ENCODE results near the gene PRPS1L1.

DNA sequence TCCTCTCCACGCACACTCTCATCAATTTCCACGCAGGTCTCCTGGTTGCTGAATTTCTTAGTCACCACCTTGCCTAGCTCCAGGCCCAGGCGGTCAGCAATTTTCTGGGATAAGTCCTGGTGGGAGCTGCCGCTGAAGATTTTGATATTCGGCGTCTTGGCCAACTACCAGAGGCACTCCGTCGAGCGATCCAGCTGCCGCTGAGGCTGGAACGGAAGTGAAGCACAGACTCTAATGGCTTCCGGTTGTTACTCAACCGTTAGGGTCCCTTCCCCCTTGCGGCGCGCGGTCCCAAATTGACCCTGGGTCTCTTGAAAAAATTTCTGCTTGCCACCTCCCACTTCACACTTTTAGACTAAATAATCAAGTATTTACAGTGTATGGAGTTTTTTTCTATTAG lies at the start of gene PRPS1L1:
- TF ChIP-seq, protein P1, sequence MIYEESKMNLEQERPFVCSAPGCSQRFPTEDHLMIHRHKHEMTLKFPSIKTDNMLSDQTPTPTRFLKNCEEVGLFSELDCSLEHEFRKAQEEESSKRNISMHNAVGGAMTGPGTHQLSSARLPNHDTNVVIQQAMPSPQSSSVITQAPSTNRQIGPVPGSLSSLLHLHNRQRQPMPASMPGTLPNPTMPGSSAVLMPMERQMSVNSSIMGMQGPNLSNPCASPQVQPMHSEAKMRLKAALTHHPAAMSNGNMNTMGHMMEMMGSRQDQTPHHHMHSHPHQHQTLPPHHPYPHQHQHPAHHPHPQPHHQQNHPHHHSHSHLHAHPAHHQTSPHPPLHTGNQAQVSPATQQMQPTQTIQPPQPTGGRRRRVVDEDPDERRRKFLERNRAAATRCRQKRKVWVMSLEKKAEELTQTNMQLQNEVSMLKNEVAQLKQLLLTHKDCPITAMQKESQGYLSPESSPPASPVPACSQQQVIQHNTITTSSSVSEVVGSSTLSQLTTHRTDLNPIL (CRISPR knock-in tag; IDR thresholded peaks at IDR 0.05; ENCODE audit: low read depth) = no peak
- TF ChIP-seq, protein P2, sequence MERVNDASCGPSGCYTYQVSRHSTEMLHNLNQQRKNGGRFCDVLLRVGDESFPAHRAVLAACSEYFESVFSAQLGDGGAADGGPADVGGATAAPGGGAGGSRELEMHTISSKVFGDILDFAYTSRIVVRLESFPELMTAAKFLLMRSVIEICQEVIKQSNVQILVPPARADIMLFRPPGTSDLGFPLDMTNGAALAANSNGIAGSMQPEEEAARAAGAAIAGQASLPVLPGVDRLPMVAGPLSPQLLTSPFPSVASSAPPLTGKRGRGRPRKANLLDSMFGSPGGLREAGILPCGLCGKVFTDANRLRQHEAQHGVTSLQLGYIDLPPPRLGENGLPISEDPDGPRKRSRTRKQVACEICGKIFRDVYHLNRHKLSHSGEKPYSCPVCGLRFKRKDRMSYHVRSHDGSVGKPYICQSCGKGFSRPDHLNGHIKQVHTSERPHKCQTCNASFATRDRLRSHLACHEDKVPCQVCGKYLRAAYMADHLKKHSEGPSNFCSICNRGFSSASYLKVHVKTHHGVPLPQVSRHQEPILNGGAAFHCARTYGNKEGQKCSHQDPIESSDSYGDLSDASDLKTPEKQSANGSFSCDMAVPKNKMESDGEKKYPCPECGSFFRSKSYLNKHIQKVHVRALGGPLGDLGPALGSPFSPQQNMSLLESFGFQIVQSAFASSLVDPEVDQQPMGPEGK (CRISPR knock-in tag; IDR thresholded peaks at IDR 0.05; ENCODE audit: borderline replicate concordance) = no peak
- TF ChIP-seq GLIS3 (CRISPR knock-in tag; IDR thresholded peaks at IDR 0.05) = no peak
- no peak for TF ChIP-seq ZFP30 (CRISPR knock-in tag; IDR thresholded peaks at IDR 0.05)
